GM13976 (cell line): ENCODE data around the gene CLEC4G.
A peak's percentile ranks its signal among the peaks of the same experiment; 100 is the strongest.

Experiments used
- DNase-seq: peaks from one replicate; pipeline ENCODE4 v3.0.0; 2012; ENCODE audit warnings: low spot score
- in situ Hi-C: fragments of 300-500 bp; cut with MboI; formaldehyde crosslinking; loops from one replicate; pipeline ENCODE4 v1.12.0; 2022; ENCODE audit warnings: low sequenced_read_pairs, mixed read lengths, inconsistent platforms; ENCODE audit not compliant: unreplicated experiment
- TF ChIP-seq, protein P1 (sequence below): IDR thresholded peaks from 2 replicates; pipeline ENCODE4 v1.5.1; 2012; ENCODE audit warnings: borderline replicate concordance, mild to moderate bottlenecking; ENCODE audit not compliant: insufficient read depth; ENCODE audit errors: extremely low read depth, missing control alignments, control extremely low read depth

Gene CLEC4G

DNA sequence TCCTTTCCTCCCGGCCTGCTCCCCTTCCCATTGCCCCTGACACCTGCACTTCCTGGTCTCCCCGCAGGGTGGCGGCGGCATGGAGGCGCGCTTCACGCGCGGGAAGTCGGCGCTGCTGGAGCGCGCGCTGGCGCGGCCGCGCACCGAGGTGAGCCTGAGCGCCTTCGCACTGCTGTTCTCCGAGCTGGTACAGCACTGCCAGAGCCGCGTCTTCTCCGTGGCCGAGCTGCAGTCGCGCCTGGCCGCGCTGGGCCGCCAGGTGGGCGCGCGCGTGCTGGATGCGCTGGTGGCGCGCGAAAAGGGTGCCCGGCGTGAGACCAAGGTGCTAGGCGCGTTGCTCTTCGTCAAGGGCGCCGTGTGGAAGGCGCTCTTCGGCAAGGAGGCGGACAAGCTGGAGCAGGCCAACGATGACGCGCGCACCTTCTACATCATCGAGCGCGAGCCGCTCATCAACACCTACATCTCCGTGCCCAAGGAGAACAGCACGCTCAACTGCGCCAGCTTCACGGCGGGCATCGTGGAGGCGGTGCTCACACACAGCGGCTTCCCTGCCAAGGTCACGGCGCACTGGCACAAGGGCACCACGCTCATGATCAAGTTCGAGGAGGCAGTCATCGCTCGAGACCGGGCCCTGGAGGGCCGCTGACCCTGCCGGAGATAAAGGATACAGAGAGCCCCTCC is 49.6 kb downstream of the CLEC4G start:
- in situ Hi-C loops: loop anchor here (5.0 kb wide), 1 partner anchor 115 kb away; no protein-coding TSS in a partner anchor
- DNase-seq: no peak
- TF ChIP-seq, protein P1, sequence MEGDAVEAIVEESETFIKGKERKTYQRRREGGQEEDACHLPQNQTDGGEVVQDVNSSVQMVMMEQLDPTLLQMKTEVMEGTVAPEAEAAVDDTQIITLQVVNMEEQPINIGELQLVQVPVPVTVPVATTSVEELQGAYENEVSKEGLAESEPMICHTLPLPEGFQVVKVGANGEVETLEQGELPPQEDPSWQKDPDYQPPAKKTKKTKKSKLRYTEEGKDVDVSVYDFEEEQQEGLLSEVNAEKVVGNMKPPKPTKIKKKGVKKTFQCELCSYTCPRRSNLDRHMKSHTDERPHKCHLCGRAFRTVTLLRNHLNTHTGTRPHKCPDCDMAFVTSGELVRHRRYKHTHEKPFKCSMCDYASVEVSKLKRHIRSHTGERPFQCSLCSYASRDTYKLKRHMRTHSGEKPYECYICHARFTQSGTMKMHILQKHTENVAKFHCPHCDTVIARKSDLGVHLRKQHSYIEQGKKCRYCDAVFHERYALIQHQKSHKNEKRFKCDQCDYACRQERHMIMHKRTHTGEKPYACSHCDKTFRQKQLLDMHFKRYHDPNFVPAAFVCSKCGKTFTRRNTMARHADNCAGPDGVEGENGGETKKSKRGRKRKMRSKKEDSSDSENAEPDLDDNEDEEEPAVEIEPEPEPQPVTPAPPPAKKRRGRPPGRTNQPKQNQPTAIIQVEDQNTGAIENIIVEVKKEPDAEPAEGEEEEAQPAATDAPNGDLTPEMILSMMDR: no peak

DNA sequence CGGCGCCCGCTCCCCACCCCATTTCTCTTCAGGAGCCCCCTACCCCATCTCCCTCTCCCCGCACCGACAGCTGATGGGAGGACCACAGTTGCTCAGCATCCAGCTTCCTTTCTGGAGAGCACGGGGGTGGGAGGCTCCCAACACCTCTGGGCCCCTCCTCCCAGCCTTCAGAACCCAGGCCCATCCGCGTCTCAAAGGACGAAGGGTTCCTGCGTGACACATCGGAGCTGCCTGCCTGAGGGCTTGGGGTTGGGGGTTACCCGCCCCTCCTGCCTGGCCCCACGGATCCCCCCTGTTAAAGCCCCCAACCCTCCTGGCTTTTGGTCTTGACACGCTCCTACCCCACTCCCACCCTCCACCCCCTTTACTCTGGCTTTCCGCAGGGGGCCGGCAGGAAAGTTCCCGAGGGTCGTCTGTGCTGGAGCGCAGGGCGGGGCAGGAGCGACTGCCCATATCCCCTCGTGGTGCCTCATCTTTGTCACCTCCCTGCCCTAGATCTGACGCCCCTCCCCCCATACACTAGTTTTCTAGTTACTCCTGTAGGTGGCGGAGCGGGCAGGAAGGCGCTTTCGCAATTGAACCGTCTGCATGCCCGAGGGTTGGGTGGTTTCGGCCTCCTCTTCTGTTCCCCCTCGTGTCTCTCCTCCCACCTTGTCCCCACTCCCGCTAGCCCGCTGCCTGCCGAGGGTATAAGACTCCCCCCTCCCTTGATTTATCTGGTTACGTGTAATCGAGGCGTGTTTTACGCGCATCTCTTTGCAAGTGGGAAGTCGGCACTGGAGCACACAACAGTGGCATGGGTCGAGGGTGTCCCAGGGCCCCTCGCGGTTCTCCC is 50.4 kb downstream of the CLEC4G start:
- in situ Hi-C loops: loop anchor here (5.0 kb wide), 1 partner anchor 116 kb away; no protein-coding TSS in a partner anchor
- peak; percentile 88 for DNase-seq
- TF ChIP-seq, protein P1: peak; percentile 53

DNA sequence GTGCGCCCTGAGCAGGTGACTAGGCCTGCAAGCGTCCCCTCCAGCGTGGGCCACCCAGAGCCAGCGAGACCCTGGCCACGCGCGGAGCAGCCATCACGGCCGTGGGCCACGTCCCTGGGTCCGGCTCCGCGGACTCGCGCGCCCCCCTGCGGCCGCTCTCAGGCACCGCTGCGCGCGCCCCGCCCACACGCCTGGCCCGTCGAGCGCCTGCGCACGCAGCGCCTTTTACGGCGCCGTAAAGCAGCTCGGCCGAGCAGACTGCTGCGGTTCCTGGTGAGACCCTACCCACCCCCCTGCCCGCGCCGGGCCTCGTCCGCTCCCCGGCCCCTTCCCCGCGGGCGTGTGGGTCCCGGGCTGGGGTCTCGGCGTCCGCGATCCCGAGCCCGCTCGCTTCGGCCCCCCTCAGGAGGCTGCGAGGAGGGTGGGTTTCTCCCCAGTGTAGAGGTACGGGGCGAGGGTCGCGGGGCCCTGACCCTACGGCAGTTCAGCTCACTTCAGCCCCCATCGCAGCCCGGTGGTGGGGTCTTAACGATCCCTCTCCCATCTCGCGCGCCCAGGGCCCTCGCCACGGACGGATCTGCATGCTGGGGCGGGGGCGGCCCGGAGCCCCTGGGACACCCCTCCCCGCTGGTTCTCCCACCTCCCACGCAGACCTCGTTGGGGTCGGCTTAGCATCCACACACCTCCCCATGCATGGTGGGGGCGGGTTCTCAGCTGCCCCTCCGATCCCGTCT is 51.1 kb downstream of the CLEC4G start, which contains the start of gene TRAPPC5:
TRAPPC5 (plus strand) TSS at position 228 of the 734 bp plus-strand sequence. CDS start 1,421 bp downstream, outside the sequence.
- in situ Hi-C loops: loop anchor here (5.0 kb wide), 1 partner anchor 117 kb away; no protein-coding TSS in a partner anchor
- TF ChIP-seq, protein P1: peak; percentile 99
- DNase-seq: peak; percentile 91

DNA sequence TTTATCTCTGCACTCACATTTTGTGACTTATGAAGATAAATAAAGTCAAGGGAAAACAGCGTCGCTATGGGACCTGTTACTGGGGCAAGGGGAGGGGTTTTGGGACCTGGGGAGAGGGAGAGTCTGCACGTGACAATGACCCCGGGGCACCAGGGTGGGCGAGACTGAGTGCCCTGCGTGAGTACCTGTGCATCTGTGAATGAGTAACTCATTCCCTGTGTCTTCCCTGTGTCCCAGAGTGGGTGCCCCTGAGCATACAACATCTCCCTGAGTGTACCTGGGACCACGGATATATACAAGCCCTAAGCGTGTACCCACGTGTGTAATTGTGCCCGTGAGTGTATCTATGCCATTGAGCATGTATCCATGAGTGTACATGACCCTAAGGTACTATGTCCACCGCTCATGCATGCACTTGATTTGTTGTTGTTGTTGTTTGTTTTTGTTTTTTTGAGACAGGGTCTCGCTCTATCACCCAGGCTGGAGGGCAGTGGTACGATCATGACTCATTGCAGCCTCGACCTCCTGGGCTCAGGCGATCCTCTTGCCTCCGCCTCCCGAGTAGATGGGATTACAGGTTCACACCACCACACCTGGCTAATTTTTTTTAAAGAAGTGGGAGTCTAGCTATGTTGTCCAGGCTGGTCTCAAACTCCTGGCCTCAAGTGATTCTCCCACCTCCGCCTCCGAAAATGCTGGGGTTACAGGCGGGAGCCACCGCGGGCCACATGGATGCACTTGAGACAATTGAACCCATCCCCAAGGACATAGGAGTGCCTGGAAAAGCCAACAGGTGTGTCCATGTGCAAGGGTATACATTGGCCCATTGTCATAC is 51.9 kb downstream of the CLEC4G start:
- no peak for DNase-seq
- in situ Hi-C loops: loop anchor here (5.0 kb wide), 1 partner anchor 117 kb away; no protein-coding TSS in a partner anchor
- TF ChIP-seq, protein P1: no peak

DNA sequence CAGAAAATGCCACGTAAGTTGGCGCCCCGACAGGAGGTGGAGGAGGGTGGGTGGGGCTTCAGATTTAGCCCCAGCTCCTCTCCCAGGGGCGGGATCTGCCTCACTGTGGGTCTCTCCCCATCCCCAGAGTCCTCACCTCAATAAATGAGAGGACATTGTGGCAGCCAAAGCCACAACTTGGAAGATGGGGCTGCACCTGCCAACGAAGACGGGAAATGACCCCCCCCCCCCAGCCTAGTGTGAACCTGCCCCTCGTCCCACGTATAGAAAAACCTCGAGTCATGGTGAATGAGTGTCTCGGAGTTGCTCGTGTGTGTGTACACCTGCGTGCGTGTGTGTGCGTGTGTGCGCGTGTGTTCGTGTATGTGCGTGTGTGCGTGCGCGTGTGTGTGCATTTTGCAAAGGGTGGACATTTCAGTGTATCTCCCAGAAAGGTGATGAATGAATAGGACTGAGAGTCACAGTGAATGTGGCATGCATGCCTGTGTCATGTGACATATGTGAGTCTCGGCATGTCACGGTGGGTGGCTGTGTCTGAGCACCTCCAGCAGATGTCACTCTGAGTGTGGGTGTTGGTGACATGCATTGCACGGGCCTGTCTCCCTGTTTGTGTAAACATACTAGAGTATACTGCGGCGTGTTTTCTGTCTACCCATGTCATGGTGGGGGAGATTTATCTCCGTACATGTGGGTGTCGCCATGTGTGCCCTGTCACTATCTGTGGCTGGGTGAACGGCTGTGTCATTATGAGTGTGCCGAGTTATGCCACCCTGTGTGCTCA is 52.7 kb downstream of the CLEC4G start:
- TF ChIP-seq, protein P1: peak; percentile 63
- in situ Hi-C loops: no loop called here
- DNase-seq: peak; percentile 82
